H1 (cell line): ENCODE results near the gene ERCC1. TPM values are rescaled to one million over a fixed set of nuclear protein-coding genes. Genes with fewer than 3 reads are reported as not detected.
"Not testable (repeated sequence)": the region's sequence is repeated elsewhere in the genome, so short reads cannot be mapped to it uniquely, and the experiment has no call there.

ENCODE experiments used
- CTCF ChIA-PET: fragments of 300-600 bp; sonication (Branson Sonifier 250); formaldehyde crosslinking; loops from one replicate; lab custom pipeline; 2021; ENCODE audit not compliant: partially characterized antibody; lab: Charles Lee
- POLR2A ChIA-PET: fragments of 300-600 bp; sonication (Branson Sonifier 250); formaldehyde crosslinking; loops from one replicate; lab custom pipeline; 2021; ENCODE audit warnings: inconsistent platforms; ENCODE audit not compliant: partially characterized antibody; lab: Charles Lee
- DNase-seq, 2 experiments: peaks; one replicate each; pipeline versions ENCODE4 v3.0.0 to v3.0.0-alpha.2; 2010 to 2022; ENCODE audit warnings: low spot score in 2 of 2, low read depth in 1 of 2, mixed read lengths in 1 of 2
- FAIRE-seq: peaks from 2 replicates; lab custom pipeline; 2011; peaks lifted over from hg19 to GRCh38; lab: Jason Lieb, UNC
- H2AFZ ChIP-seq: 2 replicates; pipeline ENCODE4 v1.8.1; 2012; ENCODE audit warnings: low read length, inconsistent platforms
- H2AK5ac ChIP-seq: 2 replicates; pipeline ENCODE4 v1.6.1; 2013; ENCODE audit warnings: low read depth, low read length
- H2BK120ac ChIP-seq: replicated peaks from 2 replicates; pipeline ENCODE3; 2013; ENCODE audit warnings: low read depth, low read length, inconsistent platforms
- H2BK12ac ChIP-seq: 2 replicates; pipeline ENCODE4 v1.6.1; 2013; ENCODE audit warnings: low read depth, low read length
- H2BK15ac ChIP-seq: 2 replicates; pipeline ENCODE4 v1.6.1; 2013; ENCODE audit warnings: low read length
- H2BK20ac ChIP-seq: 2 replicates; pipeline ENCODE4 v1.6.1; 2013; ENCODE audit warnings: low read length
- H2BK5ac ChIP-seq: 2 replicates; pipeline ENCODE4 v1.6.1; 2013; ENCODE audit warnings: low read depth, low read length
- H3K14ac ChIP-seq: 2 replicates; pipeline ENCODE4 v1.6.1; 2013; ENCODE audit warnings: inconsistent platforms; ENCODE audit not compliant: insufficient read length
- H3K18ac ChIP-seq: 2 replicates; pipeline ENCODE4 v1.6.1; 2013; ENCODE audit warnings: low read length; ENCODE audit errors: extremely low read depth
- H3K23ac ChIP-seq: 2 replicates; pipeline ENCODE4 v1.6.1; 2013; ENCODE audit warnings: inconsistent platforms; ENCODE audit not compliant: insufficient read length
- H3K23me2 ChIP-seq: 2 replicates; pipeline ENCODE4 v1.6.1; 2013; ENCODE audit warnings: low read depth, low read length
- H3K27ac ChIP-seq: 2 replicates; pipeline ENCODE4 v1.6.1; 2011; ENCODE audit warnings: low read depth, low read length, inconsistent platforms
- H3K27me3 ChIP-seq, 4 experiments: replicated peaks in 1 of 4; 1 replicate in 1 of 4; 2 replicates in 3 of 4; pipeline versions ENCODE4 v1.6.1 to v1.8.1; 2011 to 2013; ENCODE audit warnings: low read length in 3 of 4, mild to moderate bottlenecking in 3 of 4, inconsistent platforms in 2 of 4, mixed read lengths in 2 of 4, moderate library complexity in 1 of 4; ENCODE audit not compliant: control insufficient read depth in 3 of 4, insufficient read depth in 3 of 4; ENCODE audit errors: extremely low read depth in 1 of 4
- H3K36me3 ChIP-seq, 4 experiments: 2 replicates each; pipeline versions ENCODE4 v1.6.1 to v1.8.1; 2011 to 2013; ENCODE audit warnings: mild to moderate bottlenecking in 4 of 4, low read length in 3 of 4, moderate library complexity in 2 of 4, control low read depth in 1 of 4, inconsistent platforms in 1 of 4; ENCODE audit not compliant: insufficient read depth in 4 of 4, control insufficient read depth in 2 of 4
- H3K4ac ChIP-seq: replicated peaks from 2 replicates; pipeline ENCODE3; 2013; ENCODE audit warnings: low read length, low read depth, mixed read lengths, inconsistent platforms; ENCODE audit not compliant: insufficient read length
- H3K4me1 ChIP-seq, 4 experiments: replicated peaks in 1 of 4; 1 replicate in 1 of 4; 2 replicates in 3 of 4; pipeline versions ENCODE4 v1.6.1 to v1.8.1; 2011 to 2013; ENCODE audit warnings: low read length in 3 of 4, inconsistent platforms in 2 of 4, mixed read lengths in 1 of 4; ENCODE audit not compliant: insufficient read depth in 4 of 4, control insufficient read depth in 3 of 4
- H3K4me2 ChIP-seq, 2 experiments: 2 replicates each; pipeline versions ENCODE4 v1.6.1 to v1.8.1; 2011 to 2013; ENCODE audit warnings: low read depth in 2 of 2, low read length in 2 of 2, control low read depth in 1 of 2, inconsistent platforms in 1 of 2, mild to moderate bottlenecking in 1 of 2; ENCODE audit not compliant: insufficient read depth in 1 of 2
- H3K4me3 ChIP-seq, 4 experiments: fragments of 200-600, 300-600 bp in 1 of 4; sonication (generic), shearing (Covaris generic), sonication (Bioruptor Twin) in 1 of 4; 2 replicates each; pipeline versions ENCODE4 v1.5.1 to v1.8.1; 2011 to 2016; ENCODE audit warnings: low read length in 4 of 4, low read depth in 3 of 4, control low read depth in 2 of 4, inconsistent platforms in 2 of 4, mild to moderate bottlenecking in 2 of 4, mixed read lengths in 1 of 4, moderate library complexity in 1 of 4; ENCODE audit not compliant: insufficient read depth in 2 of 4; ENCODE audit errors: extremely low read depth in 1 of 4
- H3K56ac ChIP-seq: replicated peaks from 2 replicates; pipeline ENCODE3; 2013; ENCODE audit warnings: low read depth, mild to moderate bottlenecking, mixed read lengths, low read length, inconsistent platforms; ENCODE audit not compliant: insufficient read length
- H3K79me1 ChIP-seq: 2 replicates; pipeline ENCODE4 v1.6.1; 2013; ENCODE audit warnings: low read depth, low read length, control low read depth
- H3K79me2 ChIP-seq, 2 experiments: 2 replicates each; pipeline versions ENCODE4 v1.6.1 to v1.8.1; 2012 to 2013; ENCODE audit warnings: low read length in 2 of 2, mild to moderate bottlenecking in 2 of 2, inconsistent platforms in 1 of 2; ENCODE audit not compliant: insufficient read depth in 2 of 2, control insufficient read depth in 1 of 2
- H3K9ac ChIP-seq, 4 experiments: replicated peaks in 1 of 4; 1 replicate in 1 of 4; 2 replicates in 3 of 4; pipeline versions ENCODE4 v1.6.1 to v1.8.1; 2011 to 2013; ENCODE audit warnings: low read depth in 3 of 4, low read length in 3 of 4, control low read depth in 2 of 4, mild to moderate bottlenecking in 2 of 4, moderate library complexity in 2 of 4, inconsistent platforms in 1 of 4; ENCODE audit errors: extremely low read depth in 1 of 4
- H3K9me3 ChIP-seq, 2 experiments: 2 replicates each; pipeline versions ENCODE4 v1.6.1 to v1.8.1; 2012 to 2013; ENCODE audit warnings: mild to moderate bottlenecking in 2 of 2, moderate library complexity in 2 of 2, control low read depth in 1 of 2, inconsistent platforms in 1 of 2, low read depth in 1 of 2, low read length in 1 of 2, mixed read lengths in 1 of 2; ENCODE audit not compliant: insufficient read depth in 2 of 2
- H4K20me1 ChIP-seq, 2 experiments: replicated peaks in 1 of 2; 2 replicates each; pipeline versions ENCODE3 to v1.8.1; 2011 to 2013; ENCODE audit warnings: inconsistent platforms in 2 of 2, low read length in 2 of 2, mild to moderate bottlenecking in 1 of 2; ENCODE audit not compliant: insufficient read depth in 2 of 2, control insufficient read depth in 1 of 2
- H4K5ac ChIP-seq: 2 replicates; pipeline ENCODE4 v1.6.1; 2013; ENCODE audit warnings: low read length, low read depth, mixed read lengths, inconsistent platforms; ENCODE audit not compliant: insufficient read length
- H4K8ac ChIP-seq: 2 replicates; pipeline ENCODE4 v1.8.0; 2013; ENCODE audit warnings: mild to moderate bottlenecking, moderate library complexity, low read length, inconsistent platforms; ENCODE audit not compliant: insufficient read depth; ENCODE audit errors: extremely low read depth
- H4K91ac ChIP-seq: replicated peaks from 2 replicates; pipeline ENCODE3; 2013; ENCODE audit warnings: low read length, mixed read lengths, inconsistent platforms; ENCODE audit not compliant: insufficient read length
- whole genome bisulfite sequencing, 2 experiments: shearing (Covaris generic) in 1 of 2; methylation state at CpG; one replicate each; pipeline versions ENCODE4 v1.1.6 to v1.1.7; 2013 to 2015; ENCODE audit warnings: low lambda C conversion rate in 2 of 2, mixed read lengths in 2 of 2, inconsistent platforms in 1 of 2, low coverage in 1 of 2, missing lambda C conversion rate in 1 of 2; ENCODE audit not compliant: insufficient replicate concordance in 2 of 2, insufficient coverage in 1 of 2, insufficient read length in 1 of 2; ENCODE audit errors: extremely low coverage in 1 of 2, missing lambda C conversion rate in 1 of 2; 5-methylcytosine and 5-hydroxymethylcytosine counted together
- polyA plus RNA-seq, 7 experiments: library from polyadenylated mRNA; depleted of rRNA in 3 of 7; stranded (reverse) in 5 of 7; unstranded in 2 of 7; fragments of >200 nt in 5 of 7; fragments of 200-250 nt in 2 of 7; gene quantifications; 1 replicate in 5 of 7; 2 replicates in 1 of 7; 4 replicates in 1 of 7; pipeline versions ENCODE4 v1.2.1 to v1.2.3, GENCODE V29; 2011 to 2013; ENCODE audit warnings: missing spikeins in 2 of 7, mixed read lengths in 2 of 7
- total RNA-seq: library from RNA; stranded (reverse); fragmentation: NEBNext Ultra II Directional; extraction: Animal tissue kit (Norgen Biotek cat#: 25700); gene quantifications from 2 replicates; pipeline ENCODE4 v1.2.1, GENCODE V29; 2021

The ERCC1 gene
- total and polyA plus RNA-seq, 2 of the 8 experiments (the other 6 are each of a cell fraction or from before 2014, with no cell fraction given): 44.7 to 94.2 TPM

DNA sequence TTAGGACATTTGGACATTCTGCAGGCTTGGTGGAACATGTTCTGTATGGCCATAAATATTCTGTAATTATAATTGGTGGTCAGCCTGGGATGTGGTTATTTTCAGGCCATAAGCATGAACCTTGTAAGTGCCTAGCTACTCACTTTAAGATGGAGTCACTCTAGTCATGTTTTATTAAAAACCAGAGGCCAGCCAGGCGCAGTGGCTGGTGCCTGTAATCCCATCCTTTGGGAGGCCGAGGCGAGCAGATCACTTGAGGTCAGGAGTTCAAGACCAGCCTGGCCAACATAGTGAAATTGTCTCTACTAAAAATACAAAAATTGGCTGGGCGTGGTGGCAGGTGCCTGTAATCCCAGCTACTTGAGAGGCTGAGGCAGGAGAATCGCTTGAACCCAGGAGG lies 16.1 kb downstream of the ERCC1 start:
- H2AFZ ChIP-seq, H3K79me2 ChIP-seq, H2BK20ac ChIP-seq, H2BK120ac ChIP-seq, H3K14ac ChIP-seq, H3K27ac ChIP-seq, H3K9me3 ChIP-seq, H3K18ac ChIP-seq, H4K91ac ChIP-seq, H3K23ac ChIP-seq, H4K5ac ChIP-seq, H2BK15ac ChIP-seq, H4K20me1 ChIP-seq, H3K56ac ChIP-seq, H3K4ac ChIP-seq, H2BK12ac ChIP-seq, H4K8ac ChIP-seq, FAIRE-seq, H2BK5ac ChIP-seq, H3K27me3 ChIP-seq, H3K79me1 ChIP-seq, H3K36me3 ChIP-seq, DNase-seq, H2AK5ac ChIP-seq: not testable (repeated sequence)
- CTCF ChIA-PET: interaction anchor here (0.8 to 2.4 kb wide), 6 partner anchors 12 to 78 kb away, joined by 3 to 11 read pairs (median 4); no protein-coding TSS in a partner anchor
- Histone ChIP-seq H3K23me2 (peaks cover 19% of the 10 kb centered on the region), H3K4me2 (peak overlapping the region; percentile 92 to 97), H3K4me3 (peak overlapping the region; percentile 69 to 96 (median 91); a peak in 6 of 8 replicates), H3K4me1 (peaks cover 3 to 20% (median 10%) of the 10 kb centered on the region in 4 experiments; a peak in 5 of 7 replicates), H3K9ac (peak overlapping the region in 1 of 4 experiments; percentile 6; a peak in 1 of 7 replicates)
- POLR2A ChIA-PET: interaction anchor here (0.7 to 3.4 kb wide), 8 partner anchors 9 to 269 kb away, joined by 3 to 19 read pairs (median 3); partner anchors contain the start of gene ERCC1
- 84% methylated on average over 5 of the region's 5 CpGs; no CpG with 5 or more reads in 1 of the 2 experiments for WGBS, 2 experiments
